T-helper 2 cell (primary cell): Measurements from ENCODE around the gene TRIM71.
"Not testable (repeated sequence)": the region's sequence is repeated elsewhere in the genome, so short reads cannot be mapped to it uniquely, and the experiment has no call there.

Experiments
- DNase-seq, 5 experiments: peaks; one replicate each; pipeline versions ENCODE4 v3.0.0 to v3.0.0-alpha.2; 2012 to 2022

TRIM71 gene

GRCh38 chr3:32892625-32893598 lies 75.1 kb downstream of the TRIM71 start:
- no peak for DNase-seq

DNA sequence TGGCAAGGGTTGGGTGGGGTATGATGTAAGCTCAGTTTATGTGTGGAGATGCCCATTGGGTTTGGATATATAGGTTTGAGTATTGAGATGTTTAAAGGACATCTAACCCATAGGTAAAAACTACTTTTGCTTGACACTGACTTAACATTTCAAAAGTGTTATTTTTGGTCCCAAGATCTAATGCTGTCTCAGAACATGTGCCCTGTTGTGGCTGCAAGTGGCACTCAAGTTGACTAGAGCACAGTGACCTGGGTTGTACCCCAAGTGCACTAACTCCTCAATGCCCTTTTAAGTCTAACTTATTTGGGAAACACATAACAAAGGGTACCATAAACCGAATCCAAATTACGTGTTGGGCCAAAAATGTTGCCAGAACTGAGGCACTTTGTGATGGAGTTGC lies 77.2 kb downstream of the TRIM71 start:
- DNase-seq = no peak

DNA sequence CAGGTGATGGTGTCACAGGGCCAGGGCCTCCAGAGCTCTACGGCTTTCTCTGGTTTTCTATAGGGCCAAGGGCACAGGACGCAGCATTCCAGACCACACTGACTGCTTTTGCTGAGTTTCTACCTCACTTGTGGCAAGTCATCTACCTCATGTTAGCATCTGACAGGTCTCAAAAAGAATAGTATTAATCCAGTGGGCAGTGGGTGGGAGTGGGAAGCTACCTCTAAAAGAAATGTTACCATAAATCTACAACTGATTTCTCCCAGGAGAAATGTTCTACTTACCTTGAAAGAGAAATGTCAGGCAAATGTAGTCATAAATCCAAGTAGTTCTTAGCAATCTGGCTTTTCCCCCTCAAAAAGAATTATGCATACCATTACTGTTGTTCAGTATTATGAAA lies 77.9 kb downstream of the TRIM71 start:
- DNase-seq = no peak

DNA sequence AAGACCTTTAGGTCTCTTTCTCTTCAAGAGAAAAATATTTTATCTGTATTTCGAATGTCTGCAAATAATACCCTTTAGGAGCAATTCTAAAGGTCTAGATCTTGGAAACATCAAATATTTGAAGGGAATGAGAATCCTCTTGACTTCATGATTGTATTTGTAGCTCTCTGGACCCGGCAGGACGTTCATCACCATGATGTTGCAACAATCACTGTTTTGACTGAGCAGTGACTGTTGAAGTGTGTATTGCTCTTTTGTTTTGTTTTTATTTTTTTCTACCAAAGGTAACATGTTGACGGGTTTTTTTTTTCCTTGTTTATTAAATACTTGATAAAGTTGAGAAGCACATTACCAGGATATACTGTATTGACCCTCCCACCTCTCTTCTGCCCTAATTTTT lies 78.3 kb downstream of the TRIM71 start:
- no peak for DNase-seq

GRCh38 chr3:32897001-32897601 lies 79.3 kb downstream of the TRIM71 start:
- DNase-seq = no peak

DNA sequence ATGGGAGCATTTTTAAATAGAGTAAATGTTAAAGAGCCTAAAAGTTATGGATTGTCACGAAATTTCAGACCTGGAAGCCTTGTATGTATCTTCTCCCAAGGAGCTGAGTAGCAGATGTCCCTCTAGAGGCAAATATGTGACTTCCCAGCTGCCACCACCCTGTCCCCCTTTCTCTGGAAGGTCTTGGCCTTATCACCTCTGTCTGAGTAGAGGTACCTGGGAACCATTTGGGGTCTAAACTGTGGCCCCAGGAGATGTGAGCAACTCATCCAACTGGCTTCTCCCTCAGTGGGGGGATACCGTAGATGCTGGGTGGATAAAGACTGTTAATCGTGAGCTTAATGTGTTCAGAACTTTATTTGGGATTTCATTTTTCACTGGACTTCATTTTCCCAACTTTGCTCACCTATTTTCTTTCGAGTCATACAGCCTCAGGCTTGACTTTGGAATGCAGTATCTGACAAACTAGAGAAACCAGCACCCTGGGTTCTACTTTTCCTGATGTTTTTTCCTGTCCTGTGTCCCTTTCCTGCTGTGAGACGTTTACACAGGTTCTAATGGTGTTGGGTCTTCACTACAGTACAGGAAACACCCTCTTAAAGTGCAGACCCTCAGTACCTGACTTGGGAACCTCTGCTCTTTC lies 80.3 kb downstream of the TRIM71 start:
- DNase-seq = no peak

DNA sequence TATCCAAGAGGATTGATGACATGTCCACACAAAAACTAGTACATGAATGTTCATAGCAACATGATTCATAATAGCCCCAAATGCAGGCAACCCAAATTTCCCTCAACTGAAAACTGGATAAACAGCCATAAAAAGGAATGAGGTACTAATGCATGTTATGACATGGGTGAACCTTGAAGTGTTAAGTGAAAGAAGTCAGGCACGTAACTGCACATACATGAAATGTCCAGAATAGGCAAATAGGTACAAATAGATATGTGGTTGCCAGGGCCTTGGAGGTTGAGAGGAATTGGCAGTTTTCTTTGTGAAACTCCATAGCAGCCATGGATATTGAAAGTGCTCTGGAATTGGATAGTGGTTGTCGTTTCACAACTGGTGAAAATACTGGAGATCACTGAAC lies 81.5 kb downstream of the TRIM71 start:
- DNase-seq = no peak

- DNase-seq = no peak
Observed at GRCh38 chr3:32901005-32901932, 83.5 kb downstream of the TRIM71 start.

DNA sequence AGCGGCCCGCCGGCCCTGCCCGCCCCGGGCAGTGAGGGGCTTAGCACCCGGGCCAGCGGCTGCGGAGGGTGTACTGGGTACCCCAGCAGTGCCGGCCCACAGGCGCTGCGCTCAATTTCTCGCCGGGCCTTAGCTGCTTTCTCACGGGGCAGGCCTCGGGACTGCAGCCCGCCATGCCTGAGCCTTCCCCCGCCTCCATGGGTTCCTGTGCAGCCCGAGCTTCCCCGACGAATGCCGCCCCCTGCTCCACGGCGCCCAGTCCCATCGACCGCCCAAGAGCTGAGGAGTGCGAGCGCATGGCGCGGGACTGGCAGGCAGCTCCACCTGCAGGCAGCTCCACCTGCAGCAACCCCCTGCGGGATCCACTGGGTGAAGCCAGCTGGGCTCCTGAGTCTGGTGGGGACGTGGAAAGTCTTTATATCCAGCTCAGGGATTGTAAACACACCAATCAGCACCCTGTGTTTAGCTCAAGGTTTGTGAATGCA lies 85.1 kb downstream of the TRIM71 start:
- peak; percentile 1 to 41 (median 16) for DNase-seq

DNA sequence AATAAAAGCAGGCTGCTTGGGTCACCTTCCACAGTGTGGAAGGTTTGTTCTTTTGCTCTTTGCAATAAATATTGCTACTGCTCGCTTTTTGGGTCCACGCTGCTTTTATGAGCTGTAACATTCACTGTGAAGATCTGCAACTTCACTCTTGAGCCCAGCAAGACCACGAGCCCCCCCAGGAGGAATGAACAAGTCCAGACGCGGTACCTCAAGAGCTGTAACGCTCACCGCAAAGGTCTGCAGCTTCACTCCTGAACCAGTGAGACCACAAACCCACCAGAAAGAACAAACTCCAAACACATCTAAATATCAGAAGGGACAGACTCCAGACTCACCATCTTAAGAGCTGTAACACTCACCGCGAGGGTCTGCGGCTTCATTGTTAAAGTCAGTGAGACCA lies 86.2 kb downstream of the TRIM71 start:
- no peak for DNase-seq

- DNase-seq = no peak
Observed at GRCh38 chr3:32909999-32910398, 92.2 kb downstream of the TRIM71 start.

DNA sequence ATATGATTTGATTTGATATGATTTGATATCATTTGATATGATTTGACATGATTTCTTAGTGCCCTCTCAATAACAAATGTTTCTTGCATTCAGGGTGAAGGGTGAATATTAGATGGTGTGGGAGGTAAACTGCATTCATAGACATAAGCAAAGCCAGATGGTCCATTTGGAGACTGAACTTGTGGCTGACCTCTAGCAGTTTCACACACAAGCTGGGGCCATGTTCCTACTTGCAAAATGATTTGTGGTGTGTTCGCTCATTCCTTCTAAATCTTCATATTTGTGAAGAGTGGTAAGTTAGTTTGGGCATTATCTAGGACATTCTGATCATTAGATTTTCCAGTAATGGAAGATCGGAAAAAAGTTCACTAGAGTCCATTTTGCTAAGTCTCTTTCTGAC lies 93.2 kb downstream of the TRIM71 start:
- DNase-seq = no peak

DNA sequence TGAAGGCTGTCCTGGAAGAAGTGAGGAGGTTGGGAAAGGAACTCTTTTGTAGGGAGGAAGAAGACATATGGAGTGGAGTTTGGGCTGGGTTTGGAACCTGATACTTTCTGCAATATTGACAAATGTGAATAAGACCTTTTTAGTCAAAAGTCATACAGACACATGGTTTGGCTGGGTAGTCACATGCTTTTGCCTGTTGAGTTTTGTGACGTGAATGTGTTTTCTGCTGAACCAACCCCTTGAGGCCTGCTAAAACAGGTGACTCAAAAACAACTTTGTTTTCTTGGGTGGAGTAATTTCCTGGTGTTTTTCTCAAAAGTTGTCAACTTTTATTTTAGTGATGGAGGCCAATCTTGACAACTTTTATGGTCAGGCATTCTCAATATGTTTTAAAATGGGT lies 94.2 kb downstream of the TRIM71 start:
- peak in 1 of 5 experiments; percentile 55 for DNase-seq

DNA sequence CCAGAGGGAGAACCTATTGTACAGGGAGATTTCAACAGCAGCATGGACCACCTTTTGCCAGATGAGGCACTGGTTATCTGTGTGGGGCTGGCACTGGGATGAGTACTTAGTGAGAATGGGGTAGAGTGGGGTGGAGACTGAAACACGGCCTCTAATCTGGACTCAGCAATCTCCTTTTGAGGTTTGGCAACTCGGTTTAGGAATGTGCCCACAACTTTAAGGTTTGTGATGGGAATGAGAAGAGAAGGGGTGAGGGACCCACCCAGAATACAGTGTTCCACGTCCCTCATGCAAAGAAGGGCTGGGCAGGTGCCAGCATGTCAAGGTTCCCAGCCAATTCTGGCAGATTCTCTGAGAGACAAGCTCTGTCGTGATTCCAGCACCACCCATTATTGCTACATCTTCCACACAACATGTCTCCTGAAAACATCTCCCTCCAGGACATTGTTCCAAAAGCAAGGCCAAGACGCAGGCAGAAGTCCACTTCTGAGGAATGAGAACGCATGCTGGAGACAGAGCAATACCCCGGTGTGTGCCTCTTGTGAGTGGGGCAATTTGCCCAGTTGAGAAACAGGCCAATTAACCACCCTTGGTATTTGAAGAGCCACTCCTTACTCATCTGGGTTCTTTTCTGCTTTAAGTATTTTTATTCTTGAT lies 96.1 kb downstream of the TRIM71 start:
- no peak for DNase-seq

- DNase-seq = no peak
Observed at GRCh38 chr3:32919920-32920319, 102.1 kb downstream of the TRIM71 start.

DNA sequence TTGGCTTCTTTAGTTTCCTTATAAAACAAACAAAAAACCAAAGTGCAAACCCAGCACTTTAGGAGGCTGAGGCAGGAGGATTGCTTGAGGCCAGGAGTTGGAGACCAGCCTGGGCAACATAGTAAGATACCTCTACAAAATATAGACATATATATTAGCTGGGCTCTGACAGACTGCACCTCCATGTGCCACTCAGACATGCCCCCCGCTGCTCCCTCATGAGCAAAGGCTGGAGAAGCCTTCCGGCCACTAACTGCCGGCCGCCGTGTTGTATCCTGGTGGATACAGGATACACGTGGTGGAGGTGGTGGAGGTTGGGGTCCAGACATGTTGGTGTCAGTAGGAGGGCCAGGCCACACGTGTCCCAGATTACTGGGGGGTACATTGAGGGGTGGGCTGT lies 104.3 kb downstream of the TRIM71 start:
- DNase-seq = no peak

DNA sequence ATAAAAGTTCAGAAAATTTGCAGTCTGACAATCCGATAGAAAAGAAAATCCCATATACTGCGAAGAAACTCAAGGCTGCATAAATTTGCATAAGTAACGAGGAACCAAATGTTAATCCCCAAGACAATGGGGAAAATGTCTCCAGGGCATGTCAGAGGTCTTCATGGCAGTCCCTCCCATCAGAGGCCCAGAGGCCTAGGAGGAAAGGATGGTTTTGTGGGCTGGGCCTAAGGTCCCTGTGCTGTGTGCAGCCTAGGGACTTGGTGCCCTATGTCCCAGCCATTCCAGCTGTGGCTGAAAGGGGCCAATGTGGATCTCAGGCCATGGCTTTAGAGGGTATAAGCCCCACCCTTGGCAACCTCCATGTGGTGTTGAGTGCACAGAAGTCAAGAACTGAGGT lies 112.4 kb downstream of the TRIM71 start:
- DNase-seq = no peak

GRCh38 chr3:32931273-32931672 lies 113.5 kb downstream of the TRIM71 start:
- DNase-seq = not testable (repeated sequence)

DNA sequence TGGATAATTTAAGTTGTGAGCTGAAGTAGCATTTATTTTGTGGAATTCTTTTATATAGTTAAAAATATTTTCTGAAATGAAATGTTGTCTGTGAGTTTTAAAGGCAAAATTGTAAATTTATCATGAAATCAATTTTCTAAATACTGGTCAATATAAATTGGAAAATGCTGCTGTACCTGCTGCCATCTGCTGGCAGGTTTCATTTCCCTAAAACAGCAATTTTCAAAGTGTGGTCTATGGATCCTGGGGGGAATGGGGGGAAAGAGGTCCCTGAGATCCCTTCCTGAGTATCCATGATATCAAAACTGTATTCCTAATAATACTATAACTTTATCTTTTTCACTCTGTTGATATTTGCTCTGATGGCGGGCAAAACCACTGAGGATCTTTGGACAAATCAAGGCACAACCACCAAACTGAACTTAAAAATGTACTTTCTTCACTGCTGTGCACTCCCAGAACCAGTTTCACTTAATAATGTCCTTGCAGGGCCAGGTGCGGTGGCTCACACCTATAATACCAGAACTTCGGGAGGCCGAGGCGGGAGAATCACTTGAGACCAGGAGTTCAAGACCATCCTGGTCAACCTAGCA lies 116.4 kb downstream of the TRIM71 start:
- DNase-seq = no peak

DNA sequence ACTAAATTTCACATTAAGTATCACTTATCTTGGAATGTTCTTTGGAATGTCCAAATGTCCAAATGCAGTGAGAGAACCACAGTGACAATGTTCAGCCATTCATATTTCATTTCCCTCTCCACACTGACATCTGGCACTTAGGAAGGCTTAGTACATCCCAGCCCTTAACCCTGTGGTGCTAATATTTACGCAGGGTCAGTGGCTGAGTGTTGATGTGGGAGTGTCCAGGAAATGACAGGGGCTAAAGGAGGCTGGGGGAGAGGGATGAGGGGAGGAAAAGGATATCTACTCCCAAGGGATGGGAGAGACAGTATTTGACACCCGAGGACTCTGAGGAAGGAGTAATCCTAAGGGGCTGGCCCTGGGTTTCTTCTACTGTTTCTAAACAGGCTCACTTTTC lies 119.5 kb downstream of the TRIM71 start:
- DNase-seq = no peak

- not testable (repeated sequence) for DNase-seq
Observed at GRCh38 chr3:32939531-32940284, 121.9 kb downstream of the TRIM71 start.
